Right atrium auricular region (tissue), 2 donors: ENCODE results near the gene ANKRD24. TPM values are rescaled to one million over a fixed set of nuclear protein-coding genes. Genes with fewer than 3 reads are reported as not detected.

Experiments used
- DNase-seq: peaks from one replicate; pipeline ENCODE4 v3.0.0-alpha.2; 2019; ENCODE audit warnings: low spot score
- H3K27ac ChIP-seq, 2 donors: fragments of 200-600 bp; sonication (generic); 1 replicate in 1 of 2; 2 replicates in 1 of 2; pipeline ENCODE4 v1.5.1; 2016 to 2019
- H3K27me3 ChIP-seq, 2 donors: fragments of 200-600 bp; sonication (generic); one replicate each; pipeline versions ENCODE4 v1.5.1 to v1.6.0; 2017 to 2019
- H3K36me3 ChIP-seq: fragments of 200-600 bp; sonication (generic); one replicate; pipeline ENCODE4 v1.5.1; 2016
- H3K4me1 ChIP-seq, 2 donors: fragments of 200-600 bp; sonication (generic); one replicate each; pipeline versions ENCODE4 v1.5.1 to v1.6.0; 2017 to 2019
- H3K4me3 ChIP-seq, 2 donors: fragments of 200-600 bp; sonication (generic); 1 replicate in 1 of 2; 2 replicates in 1 of 2; pipeline ENCODE4 v1.5.1; 2017 to 2019; ENCODE audit warnings: mild to moderate bottlenecking in 1 of 2, moderate library complexity in 1 of 2
- H3K9me3 ChIP-seq, 2 donors: fragments of 200-600 bp; sonication (generic); one replicate each; pipeline ENCODE4 v1.5.1; 2019
- total RNA-seq, 2 donors: library from RNA; depleted of rRNA; stranded (reverse); fragments of >200 nt; gene quantifications; one replicate each; pipeline ENCODE4 v1.1.0, GENCODE V29; 2016
- TF ChIP-seq, protein P1 (sequence below), 2 donors: fragments of 200-600 bp; sonication (generic); IDR thresholded peaks; one replicate each; pipeline ENCODE4 v1.5.1; 2019; ENCODE audit warnings: antibody characterized with exemption in 2 of 2

Gene ANKRD24
- total RNA-seq, 2 donors from 2014 or later, result 0.39 to 1.7 TPM

- DNase-seq, result no peak
- no peaks in the 10 kb centered on the region for H3K36me3 ChIP-seq
- H3K9me3 ChIP-seq, result no peaks in the 10 kb centered on the region
- TF ChIP-seq, protein P1, sequence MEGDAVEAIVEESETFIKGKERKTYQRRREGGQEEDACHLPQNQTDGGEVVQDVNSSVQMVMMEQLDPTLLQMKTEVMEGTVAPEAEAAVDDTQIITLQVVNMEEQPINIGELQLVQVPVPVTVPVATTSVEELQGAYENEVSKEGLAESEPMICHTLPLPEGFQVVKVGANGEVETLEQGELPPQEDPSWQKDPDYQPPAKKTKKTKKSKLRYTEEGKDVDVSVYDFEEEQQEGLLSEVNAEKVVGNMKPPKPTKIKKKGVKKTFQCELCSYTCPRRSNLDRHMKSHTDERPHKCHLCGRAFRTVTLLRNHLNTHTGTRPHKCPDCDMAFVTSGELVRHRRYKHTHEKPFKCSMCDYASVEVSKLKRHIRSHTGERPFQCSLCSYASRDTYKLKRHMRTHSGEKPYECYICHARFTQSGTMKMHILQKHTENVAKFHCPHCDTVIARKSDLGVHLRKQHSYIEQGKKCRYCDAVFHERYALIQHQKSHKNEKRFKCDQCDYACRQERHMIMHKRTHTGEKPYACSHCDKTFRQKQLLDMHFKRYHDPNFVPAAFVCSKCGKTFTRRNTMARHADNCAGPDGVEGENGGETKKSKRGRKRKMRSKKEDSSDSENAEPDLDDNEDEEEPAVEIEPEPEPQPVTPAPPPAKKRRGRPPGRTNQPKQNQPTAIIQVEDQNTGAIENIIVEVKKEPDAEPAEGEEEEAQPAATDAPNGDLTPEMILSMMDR (IDR thresholded peaks at IDR 0.05), result no peak
- H3K27me3 ChIP-seq, result no peaks in the 10 kb centered on the region
- peaks cover 0 to 7% of the 10 kb centered on the region in 2 donors for H3K4me1 ChIP-seq
- H3K4me3 ChIP-seq, result no peak overlapping the region
- H3K27ac ChIP-seq, result no peak overlapping the region
Observed at GRCh38 chr19:4172861-4173473, 9.5 kb upstream of the ANKRD24 start.

GRCh38 chr19:4173479-4174212 lies 8.8 kb upstream of the ANKRD24 start:
- no peak overlapping the region for H3K4me3 ChIP-seq
- H3K27ac ChIP-seq, result no peak overlapping the region
- DNase-seq, result no peak
- TF ChIP-seq, protein P1 (IDR thresholded peaks at IDR 0.05), result no peak
- no peaks in the 10 kb centered on the region for H3K27me3 ChIP-seq
- peaks cover 0 to 7% of the 10 kb centered on the region in 2 donors for H3K4me1 ChIP-seq
- no peaks in the 10 kb centered on the region for H3K36me3 ChIP-seq
- H3K9me3 ChIP-seq, result no peaks in the 10 kb centered on the region

- H3K36me3 ChIP-seq, result no peaks in the 10 kb centered on the region
Observed at GRCh38 chr19:4174213-4174894, 8.1 kb upstream of the ANKRD24 start.

DNA sequence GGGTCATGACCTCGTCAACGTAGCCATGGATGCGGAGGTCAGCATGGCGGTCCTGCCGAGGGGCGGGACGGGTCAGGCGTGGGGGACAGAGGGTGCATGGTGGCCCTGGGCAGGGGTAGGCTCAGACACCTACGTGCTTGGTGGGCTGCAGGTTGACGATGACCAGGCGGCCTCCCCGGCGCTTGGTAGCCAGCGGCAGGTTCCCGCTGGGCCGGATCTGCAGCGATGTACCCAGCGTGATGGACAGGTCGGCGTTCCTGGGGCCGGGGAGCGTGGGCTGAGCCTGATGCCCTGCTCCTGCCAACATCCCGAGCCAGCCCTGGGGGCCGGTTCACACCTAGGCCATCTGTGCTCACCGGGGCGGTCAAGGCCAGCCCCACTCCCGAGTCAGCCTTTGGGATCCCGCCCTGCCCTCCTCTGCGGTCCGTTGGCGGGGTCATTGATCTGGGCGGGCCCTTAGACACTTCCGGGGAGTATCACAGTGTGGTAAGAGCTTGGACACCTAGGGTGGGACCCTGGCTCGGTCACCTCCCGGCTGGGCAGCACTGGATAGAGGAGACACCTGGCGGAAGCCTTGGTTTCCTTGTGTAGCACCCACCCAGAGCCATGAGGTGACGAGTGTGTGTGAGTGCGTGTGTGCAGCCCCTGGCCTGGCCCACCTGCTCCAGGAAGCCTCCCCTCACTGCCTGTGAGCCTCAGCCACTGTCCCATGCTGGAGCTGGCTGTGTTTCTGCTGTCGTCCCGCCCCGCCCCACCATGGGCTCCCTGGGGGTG lies 7.4 kb upstream of the ANKRD24 start:
- no peaks in the 10 kb centered on the region for H3K9me3 ChIP-seq
- TF ChIP-seq, protein P1 (IDR thresholded peaks at IDR 0.05), result no peak
- H3K27me3 ChIP-seq, result no peaks in the 10 kb centered on the region
- no peak overlapping the region for H3K27ac ChIP-seq
- no peak overlapping the region for H3K4me3 ChIP-seq
- H3K4me1 ChIP-seq, result peaks cover 0 to 7% of the 10 kb centered on the region in 2 donors
- DNase-seq, result no peak
- H3K36me3 ChIP-seq, result no peaks in the 10 kb centered on the region

More at GRCh38 chr19:4174213-4174894, 8.1 kb upstream of the ANKRD24 start:
- H3K4me3 ChIP-seq, result no peak overlapping the region
- H3K9me3 ChIP-seq, result no peaks in the 10 kb centered on the region
- DNase-seq, result no peak
- H3K4me1 ChIP-seq, result peaks cover 0 to 7% of the 10 kb centered on the region in 2 donors
- no peak overlapping the region for H3K27ac ChIP-seq
- H3K27me3 ChIP-seq, result no peaks in the 10 kb centered on the region
- TF ChIP-seq, protein P1 (IDR thresholded peaks at IDR 0.05), result no peak

- Histone ChIP-seq H3K9me3 (no peaks in the 10 kb centered on the region), H3K4me1 (peaks cover 0 to 7% of the 10 kb centered on the region in 2 donors), H3K4me3 (no peak overlapping the region), H3K27ac (no peak overlapping the region), H3K36me3 (no peaks in the 10 kb centered on the region), H3K27me3 (no peaks in the 10 kb centered on the region)
- TF ChIP-seq, protein P1 (IDR thresholded peaks at IDR 0.05), result no peak
- no peak for DNase-seq
Observed at GRCh38 chr19:4175669-4175931, 6.9 kb upstream of the ANKRD24 start.
